ENCODE measurements around the gene CLSTN1. TPM values are rescaled to one million over a fixed set of nuclear protein-coding genes. Genes with fewer than 3 reads are reported as not detected.
"Not testable (repeated sequence)": the region's sequence is repeated elsewhere in the genome, so short reads cannot be mapped to it uniquely, and the experiment has no call there.

Gene CLSTN1
- total RNA-seq, 1 donor = 140 TPM

DNA sequence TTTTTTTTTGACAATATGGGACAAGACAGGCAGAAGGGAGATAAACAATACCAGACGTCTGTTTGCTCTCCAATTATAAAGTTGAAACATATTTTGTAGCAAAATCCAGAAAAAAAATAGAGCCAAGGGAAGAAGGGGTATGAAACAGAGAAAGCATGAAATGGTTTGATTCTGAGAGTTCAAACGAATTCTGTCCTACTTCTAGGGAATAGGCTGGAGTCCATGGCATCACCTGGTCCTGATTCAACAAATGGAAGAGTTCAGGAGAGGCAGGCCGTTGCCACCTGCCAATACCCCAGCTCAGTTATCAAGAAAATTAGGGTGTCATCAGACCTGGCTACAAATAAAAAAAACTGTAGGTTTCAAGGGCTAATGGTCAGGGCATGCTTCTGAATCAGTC lies 71.8 kb downstream of the CLSTN1 start:
- H3K27ac ChIP-seq (ENCODE audit: low read depth, low read length) = no peak overlapping the region
- DNase-seq (ENCODE audit: insufficient read length, low spot score, missing footprints) = peak; percentile 71
- H2AFZ ChIP-seq (ENCODE audit: low read length) = no peak overlapping the region
- TF ChIP-seq, protein P1, sequence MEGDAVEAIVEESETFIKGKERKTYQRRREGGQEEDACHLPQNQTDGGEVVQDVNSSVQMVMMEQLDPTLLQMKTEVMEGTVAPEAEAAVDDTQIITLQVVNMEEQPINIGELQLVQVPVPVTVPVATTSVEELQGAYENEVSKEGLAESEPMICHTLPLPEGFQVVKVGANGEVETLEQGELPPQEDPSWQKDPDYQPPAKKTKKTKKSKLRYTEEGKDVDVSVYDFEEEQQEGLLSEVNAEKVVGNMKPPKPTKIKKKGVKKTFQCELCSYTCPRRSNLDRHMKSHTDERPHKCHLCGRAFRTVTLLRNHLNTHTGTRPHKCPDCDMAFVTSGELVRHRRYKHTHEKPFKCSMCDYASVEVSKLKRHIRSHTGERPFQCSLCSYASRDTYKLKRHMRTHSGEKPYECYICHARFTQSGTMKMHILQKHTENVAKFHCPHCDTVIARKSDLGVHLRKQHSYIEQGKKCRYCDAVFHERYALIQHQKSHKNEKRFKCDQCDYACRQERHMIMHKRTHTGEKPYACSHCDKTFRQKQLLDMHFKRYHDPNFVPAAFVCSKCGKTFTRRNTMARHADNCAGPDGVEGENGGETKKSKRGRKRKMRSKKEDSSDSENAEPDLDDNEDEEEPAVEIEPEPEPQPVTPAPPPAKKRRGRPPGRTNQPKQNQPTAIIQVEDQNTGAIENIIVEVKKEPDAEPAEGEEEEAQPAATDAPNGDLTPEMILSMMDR (IDR thresholded peaks at IDR 0.05; ENCODE audit: extremely low read depth, low read depth, low read length) = no peak
- no peak overlapping the region for H3K4me2 ChIP-seq (ENCODE audit: insufficient read depth, low read length)
- H3K36me3 ChIP-seq (ENCODE audit: insufficient read depth, low read length) = peaks cover 22% of the 10 kb centered on the region
- peaks cover 9% of the 10 kb centered on the region for H4K20me1 ChIP-seq (ENCODE audit: insufficient read depth, low read length)
- H3K9me3 ChIP-seq (ENCODE audit: low read depth, low read length) = no peaks in the 10 kb centered on the region
- H3K27me3 ChIP-seq (ENCODE audit: insufficient read depth, low read length) = no peaks in the 10 kb centered on the region
- peaks cover 5% of the 10 kb centered on the region for H3K4me1 ChIP-seq (ENCODE audit: insufficient read depth, low read length)
- H3K4me3 ChIP-seq (ENCODE audit: insufficient read depth, low read length) = no peak overlapping the region
- H3K79me2 ChIP-seq (ENCODE audit: insufficient read depth, low read length) = peaks cover 10% of the 10 kb centered on the region

DNA sequence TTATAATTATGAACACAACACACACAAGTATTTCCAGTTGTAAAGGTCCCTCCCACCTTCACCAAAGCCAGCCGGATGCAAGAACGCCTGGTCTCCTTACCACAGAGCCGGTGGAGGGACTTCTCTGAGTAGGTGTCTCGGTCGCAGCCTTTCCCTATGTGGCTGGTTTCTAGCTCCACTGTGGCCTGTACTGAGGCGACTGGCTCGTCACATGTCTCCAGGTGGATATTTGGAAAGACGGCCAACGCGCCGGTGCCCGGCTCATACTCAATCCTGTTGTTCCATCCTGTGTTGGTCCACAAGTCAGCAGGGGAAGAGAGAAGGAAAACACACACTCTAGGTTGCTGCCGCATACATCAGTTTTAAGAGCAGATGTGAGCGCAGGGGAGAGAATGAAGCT lies 74.4 kb downstream of the CLSTN1 start:
- Histone ChIP-seq H3K9me3 (ENCODE audit: low read depth, low read length) (no peaks in the 10 kb centered on the region), H3K79me2 (ENCODE audit: insufficient read depth, low read length) (peaks cover 3% of the 10 kb centered on the region), H3K27me3 (ENCODE audit: insufficient read depth, low read length) (no peaks in the 10 kb centered on the region), H3K4me1 (ENCODE audit: insufficient read depth, low read length) (peaks cover 5% of the 10 kb centered on the region), H3K27ac (ENCODE audit: low read depth, low read length) (no peak overlapping the region), H3K36me3 (ENCODE audit: insufficient read depth, low read length) (peaks cover 24% of the 10 kb centered on the region), H3K4me2 (ENCODE audit: insufficient read depth, low read length) (no peak overlapping the region), H4K20me1 (ENCODE audit: insufficient read depth, low read length) (peaks cover 9% of the 10 kb centered on the region), H3K4me3 (ENCODE audit: insufficient read depth, low read length) (no peak overlapping the region), H2AFZ (ENCODE audit: low read length) (no peak overlapping the region)
- DNase-seq (ENCODE audit: insufficient read length, low spot score, missing footprints) = no peak
- TF ChIP-seq, protein P1 (IDR thresholded peaks at IDR 0.05; ENCODE audit: extremely low read depth, low read depth, low read length) = no peak

- H3K27ac ChIP-seq (ENCODE audit: low read depth, low read length); DNase-seq (ENCODE audit: insufficient read length, low spot score, missing footprints); H3K4me1 ChIP-seq (ENCODE audit: insufficient read depth, low read length); H3K4me3 ChIP-seq (ENCODE audit: insufficient read depth, low read length); H3K79me2 ChIP-seq (ENCODE audit: insufficient read depth, low read length); H3K27me3 ChIP-seq (ENCODE audit: insufficient read depth, low read length); H4K20me1 ChIP-seq (ENCODE audit: insufficient read depth, low read length); H3K4me2 ChIP-seq (ENCODE audit: insufficient read depth, low read length); H2AFZ ChIP-seq (ENCODE audit: low read length); H3K9me3 ChIP-seq (ENCODE audit: low read depth, low read length): not testable (repeated sequence)
- H3K36me3 ChIP-seq (ENCODE audit: insufficient read depth, low read length) = peaks cover 34% of the 10 kb centered on the region
These were observed 75.4 kb downstream of the CLSTN1 start for GRCh38 chr1:9748391-9748790.

GRCh38 chr1:9746651-9747050 lies 77.1 kb downstream of the CLSTN1 start:
- H3K27me3 ChIP-seq (ENCODE audit: insufficient read depth, low read length) = no peaks in the 10 kb centered on the region
- no peaks in the 10 kb centered on the region for H3K9me3 ChIP-seq (ENCODE audit: low read depth, low read length)
- H3K4me2 ChIP-seq (ENCODE audit: insufficient read depth, low read length) = no peak overlapping the region
- H3K79me2 ChIP-seq (ENCODE audit: insufficient read depth, low read length) = no peaks in the 10 kb centered on the region
- DNase-seq (ENCODE audit: insufficient read length, low spot score, missing footprints) = no peak
- H2AFZ ChIP-seq (ENCODE audit: low read length) = no peak overlapping the region
- TF ChIP-seq, protein P1 (IDR thresholded peaks at IDR 0.05; ENCODE audit: extremely low read depth, low read depth, low read length) = no peak
- no peak overlapping the region for H3K4me3 ChIP-seq (ENCODE audit: insufficient read depth, low read length)
- no peak overlapping the region for H3K27ac ChIP-seq (ENCODE audit: low read depth, low read length)
- peaks cover 37% of the 10 kb centered on the region for H3K36me3 ChIP-seq (ENCODE audit: insufficient read depth, low read length)
- H3K4me1 ChIP-seq (ENCODE audit: insufficient read depth, low read length) = no peaks in the 10 kb centered on the region
- H4K20me1 ChIP-seq (ENCODE audit: insufficient read depth, low read length) = no peaks in the 10 kb centered on the region
